H1 (cell line): Measurements from ENCODE around the gene AIG1. TPM values are rescaled to one million over a fixed set of nuclear protein-coding genes. Genes with fewer than 3 reads are reported as not detected.

Experiments
- CBX5 ChIP-seq: fragments of 300-800, 300-1000 bp; sonication (generic); IDR thresholded peaks from 2 replicates; pipeline ENCODE4 v1.7.1; 2016; ENCODE audit warnings: antibody characterized with exemption, low read length, low read depth
- CTBP2 ChIP-seq: IDR thresholded peaks from 2 replicates; pipeline ENCODE4 v1.7.0; 2011; ENCODE audit warnings: borderline replicate concordance, mild to moderate bottlenecking, moderate library complexity, mixed read lengths, low read length; ENCODE audit not compliant: insufficient read depth, insufficient read length
- EZH2 ChIP-seq: fragments of 200-600 bp; sonication (generic); IDR thresholded peaks from 2 replicates; pipeline ENCODE4 v1.7.1; 2012; ENCODE audit warnings: low read depth, mild to moderate bottlenecking, moderate library complexity, low read length, inconsistent platforms; ENCODE audit not compliant: severe bottlenecking
- GTF2F1 ChIP-seq: IDR thresholded peaks from 2 replicates; pipeline ENCODE4 v1.6.1; 2012; ENCODE audit warnings: low read depth, low read length, improper control_type of control experiment, borderline replicate concordance
- JUN ChIP-seq: IDR thresholded peaks from 2 replicates; pipeline ENCODE4 v1.6.1; 2011; ENCODE audit warnings: low read depth, mild to moderate bottlenecking, improper control_type of control experiment, low read length
- JUND ChIP-seq: IDR thresholded peaks from 2 replicates; pipeline ENCODE4 v1.6.1; 2011; ENCODE audit warnings: mild to moderate bottlenecking, improper control_type of control experiment, low read length
- MAFK ChIP-seq: IDR thresholded peaks from 2 replicates; pipeline ENCODE4 v1.6.1; 2012; ENCODE audit warnings: low read depth, mild to moderate bottlenecking, improper control_type of control experiment, low read length
- NANOG ChIP-seq: IDR thresholded peaks from 2 replicates; pipeline ENCODE4 v1.6.1; 2011; ENCODE audit warnings: low read length, low read depth, mild to moderate bottlenecking, inconsistent platforms; ENCODE audit not compliant: insufficient read depth, poor library complexity, severe bottlenecking
- POLR2AphosphoS5 ChIP-seq: IDR thresholded peaks from 2 replicates; pipeline ENCODE4 v1.6.1; 2011; ENCODE audit warnings: low read depth, low read length
- SAP30 ChIP-seq: fragments of 300-600 bp; sonication (generic); IDR thresholded peaks from 2 replicates; pipeline ENCODE4 v1.7.1; 2012; ENCODE audit warnings: low read length, moderate library complexity, mild to moderate bottlenecking, inconsistent platforms; ENCODE audit not compliant: insufficient read depth, insufficient replicate concordance
- SIN3A ChIP-seq, 2 experiments: IDR thresholded peaks in 1 of 2; conservative IDR thresholded peaks in 1 of 2; 2 replicates each; pipeline ENCODE4 v1.6.1; 2011 to 2012; ENCODE audit warnings: low read length in 2 of 2, improper control_type of control experiment in 1 of 2, low read depth in 1 of 2, mild to moderate bottlenecking in 1 of 2
- SP1 ChIP-seq: IDR thresholded peaks from 2 replicates; pipeline ENCODE4 v1.6.1; 2011; ENCODE audit warnings: low read depth, low read length
- SP2 ChIP-seq: IDR thresholded peaks from 2 replicates; pipeline ENCODE4 v1.6.1; 2012; ENCODE audit warnings: mild to moderate bottlenecking, low read length, inconsistent platforms
- SP4 ChIP-seq: IDR thresholded peaks from 2 replicates; pipeline ENCODE4 v1.6.1; 2012; ENCODE audit warnings: low read length, inconsistent platforms
- SRF ChIP-seq: IDR thresholded peaks from 2 replicates; pipeline ENCODE4 v1.6.1; 2011; ENCODE audit warnings: mild to moderate bottlenecking, low read depth, low read length, moderate library complexity
- TAF1 ChIP-seq: IDR thresholded peaks from 2 replicates; pipeline ENCODE4 v1.6.1; 2011; ENCODE audit warnings: mild to moderate bottlenecking, low read depth, low read length
- TCF12 ChIP-seq: IDR thresholded peaks from 2 replicates; pipeline ENCODE4 v1.6.1; 2011; ENCODE audit warnings: low read depth, mild to moderate bottlenecking, low read length
- TEAD4 ChIP-seq: IDR thresholded peaks from 2 replicates; pipeline ENCODE4 v1.6.1; 2012; ENCODE audit warnings: low read depth, low read length, inconsistent platforms, mixed read lengths
- YY1 ChIP-seq: IDR thresholded peaks from 2 replicates; pipeline ENCODE4 v1.6.1; 2011; ENCODE audit warnings: low read depth, mild to moderate bottlenecking, low read length
- polyA plus RNA-seq, 7 experiments: library from polyadenylated mRNA; depleted of rRNA in 3 of 7; stranded (reverse) in 5 of 7; unstranded in 2 of 7; fragments of >200 nt in 5 of 7; fragments of 200-250 nt in 2 of 7; gene quantifications; 1 replicate in 5 of 7; 2 replicates in 1 of 7; 4 replicates in 1 of 7; pipeline versions ENCODE4 v1.2.1 to v1.2.3, GENCODE V29; 2011 to 2013; ENCODE audit warnings: missing spikeins in 2 of 7, mixed read lengths in 2 of 7
- total RNA-seq: library from RNA; stranded (reverse); fragmentation: NEBNext Ultra II Directional; extraction: Animal tissue kit (Norgen Biotek cat#: 25700); gene quantifications from 2 replicates; pipeline ENCODE4 v1.2.1, GENCODE V29; 2021
- TF ChIP-seq, protein P1 (sequence below): IDR thresholded peaks from 2 replicates; pipeline ENCODE4 v1.6.1; 2012; ENCODE audit warnings: inconsistent platforms
- TF ChIP-seq, protein P2 (sequence below): IDR thresholded peaks from 2 replicates; pipeline ENCODE4 v1.6.1; 2011; ENCODE audit warnings: low read length, improper control_type of control experiment

AIG1 gene
- total and polyA plus RNA-seq, 2 of the 8 experiments (the other 6 are each of a cell fraction or from before 2014, with no cell fraction given): 56.6 to 58.4 TPM

DNA sequence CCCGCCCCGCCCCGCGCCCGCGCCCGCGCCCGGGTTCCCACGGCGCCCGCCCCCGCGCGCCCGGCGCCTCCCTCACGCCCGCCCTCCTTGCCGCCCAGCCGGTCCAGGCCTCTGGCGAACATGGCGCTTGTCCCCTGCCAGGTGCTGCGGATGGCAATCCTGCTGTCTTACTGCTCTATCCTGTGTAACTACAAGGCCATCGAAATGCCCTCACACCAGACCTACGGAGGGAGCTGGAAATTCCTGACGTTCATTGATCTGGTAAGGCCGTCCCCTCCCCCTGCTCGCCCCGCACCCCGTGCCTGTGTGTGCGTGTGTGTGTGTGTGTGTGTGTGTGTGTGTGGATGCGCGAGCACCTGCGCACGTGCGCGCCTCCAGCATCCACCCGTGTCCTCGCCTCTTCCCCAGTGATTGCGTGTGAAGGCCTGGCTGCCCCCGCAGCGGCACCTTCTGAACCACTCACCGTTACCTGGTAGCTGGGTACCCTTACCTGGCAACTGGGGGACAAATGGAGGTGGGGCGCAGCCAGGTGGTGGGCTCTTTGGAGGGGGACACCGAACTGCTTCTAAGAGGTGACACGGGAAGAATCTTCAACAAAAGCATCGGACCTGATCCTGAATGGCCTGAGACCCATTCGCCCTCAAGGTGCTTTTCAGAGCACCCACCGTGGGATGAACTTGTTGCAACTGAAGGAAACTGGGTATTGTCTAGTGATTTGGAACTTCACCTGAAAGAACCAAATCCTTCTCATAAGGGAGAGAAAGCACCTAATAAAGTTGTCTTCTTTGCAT lies at the start of gene AIG1 (continued):
- TF ChIP-seq CTBP2 (no peak), JUND (no peak), POLR2AphosphoS5 (peak; percentile 79), SP1 (no peak), MAFK (no peak), SAP30 (no peak), CBX5 (no peak), TCF12 (no peak), GTF2F1 (no peak), YY1 (peak; percentile 58; the same call in 1 of the 2 replicates), SIN3A (conservative IDR thresholded peaks at IDR 0.05 in 1 of 2, IDR thresholded peaks at IDR 0.05 in 1 of 2; ENCODE audit: low read depth in 1 of 2, low read length in 2 of 2) (peak in 1 of 2 experiments; percentile 20; a peak in 1 of 4 replicates), TEAD4 (0 out of 2 replicates have a peak, but pooled peaks have one; percentile 13), JUN (no peak), EZH2 (no peak), SP2 (no peak), SP4 (no peak), TAF1 (peak; percentile 64), NANOG (no peak), SRF (no peak)
- TF ChIP-seq, protein P1, sequence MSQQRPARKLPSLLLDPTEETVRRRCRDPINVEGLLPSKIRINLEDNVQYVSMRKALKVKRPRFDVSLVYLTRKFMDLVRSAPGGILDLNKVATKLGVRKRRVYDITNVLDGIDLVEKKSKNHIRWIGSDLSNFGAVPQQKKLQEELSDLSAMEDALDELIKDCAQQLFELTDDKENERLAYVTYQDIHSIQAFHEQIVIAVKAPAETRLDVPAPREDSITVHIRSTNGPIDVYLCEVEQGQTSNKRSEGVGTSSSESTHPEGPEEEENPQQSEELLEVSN: no peak; the same call in 1 of the 2 replicates
- TF ChIP-seq, protein P2, sequence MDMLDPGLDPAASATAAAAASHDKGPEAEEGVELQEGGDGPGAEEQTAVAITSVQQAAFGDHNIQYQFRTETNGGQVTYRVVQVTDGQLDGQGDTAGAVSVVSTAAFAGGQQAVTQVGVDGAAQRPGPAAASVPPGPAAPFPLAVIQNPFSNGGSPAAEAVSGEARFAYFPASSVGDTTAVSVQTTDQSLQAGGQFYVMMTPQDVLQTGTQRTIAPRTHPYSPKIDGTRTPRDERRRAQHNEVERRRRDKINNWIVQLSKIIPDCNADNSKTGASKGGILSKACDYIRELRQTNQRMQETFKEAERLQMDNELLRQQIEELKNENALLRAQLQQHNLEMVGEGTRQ: no peak
